K562 (cell line): Measurements from ENCODE around the gene TMEM127. TPM values are rescaled to one million over a fixed set of nuclear protein-coding genes. Genes with fewer than 3 reads are reported as not detected.

Experiments used
- ADNP ChIP-seq: fragments of 200-800 bp; sonication (Bioruptor generic); IDR thresholded peaks from 2 replicates; pipeline ENCODE4 v1.6.1; 2016; ENCODE audit warnings: missing genetic modification characterization, missing compliant biosample characterization
- BRD4 ChIP-seq: fragments of 200-600 bp; sonication (generic); IDR thresholded peaks from 2 replicates; pipeline ENCODE4 v1.6.1; 2017; ENCODE audit warnings: inconsistent platforms
- ETV1 ChIP-seq: fragments of 450-650 bp; conservative IDR thresholded peaks from 2 replicates; pipeline ENCODE4 v1.6.1; 2016; ENCODE audit warnings: missing genetic modification characterization, control low read depth, low read depth, missing compliant biosample characterization
- GATAD2A ChIP-seq: fragments of 450-650 bp; IDR thresholded peaks from 2 replicates; pipeline ENCODE4 v1.6.1; 2017
- MBD2 ChIP-seq: sonication (generic); IDR thresholded peaks from 2 replicates; pipeline ENCODE4 v1.6.1; 2016; ENCODE audit warnings: low read depth, borderline replicate concordance
- MTA3 ChIP-seq: fragments of 450-650 bp; formaldehyde crosslinking; IDR thresholded peaks from 2 replicates; pipeline ENCODE4 v1.6.1; 2017; ENCODE audit warnings: mild to moderate bottlenecking, borderline replicate concordance
- NEUROD1 ChIP-seq: fragments of 150-350 bp; IDR thresholded peaks from 2 replicates; pipeline ENCODE4 v1.6.1; 2014; ENCODE audit warnings: borderline replicate concordance, low read length, low read depth; ENCODE audit not compliant: partially characterized antibody
- NR2C2 ChIP-seq, 2 experiments: fragments of 200-800 bp in 1 of 2; sonication (Bioruptor generic) in 1 of 2; sonication (generic) in 1 of 2; formaldehyde crosslinking in 1 of 2; IDR thresholded peaks; 2 replicates each; pipeline versions ENCODE4 v1.6.1 to v1.8.0; 2016 to 2022; ENCODE audit warnings: mild to moderate bottlenecking in 1 of 2, missing compliant biosample characterization in 1 of 2, missing genetic modification characterization in 1 of 2, missing genetic modification reagents in 1 of 2
- RBBP5 ChIP-seq: fragments of 200-600 bp; sonication (generic); IDR thresholded peaks from 2 replicates; pipeline ENCODE4 v1.6.1; 2012; ENCODE audit warnings: borderline replicate concordance, mild to moderate bottlenecking, low read length, control low read depth, inconsistent platforms; ENCODE audit not compliant: insufficient read depth, poor library complexity, severe bottlenecking
- SUPT5H ChIP-seq: fragments of 450-650 bp; IDR thresholded peaks from 2 replicates; pipeline ENCODE4 v1.6.1; 2016
- TBL1XR1 ChIP-seq, 2 experiments: IDR thresholded peaks; 2 replicates each; pipeline ENCODE4 v1.6.1; 2012; ENCODE audit warnings: improper control_type of control experiment in 2 of 2, low read length in 2 of 2, mild to moderate bottlenecking in 1 of 2
- TBP ChIP-seq: optimal IDR thresholded peaks from 2 replicates; pipeline ENCODE3; 2011; ENCODE audit warnings: low read depth, low read length, improper control_type of control experiment
- ZFX ChIP-seq: sonication (generic); formaldehyde crosslinking; IDR thresholded peaks from 2 replicates; pipeline ENCODE4 v1.8.0; 2022; ENCODE audit warnings: mild to moderate bottlenecking, missing genetic modification reagents, moderate library complexity
- ZNF134 ChIP-seq: fragments of 250-450 bp; sonication (Bioruptor Pico); conservative IDR thresholded peaks from 2 replicates; pipeline ENCODE4 v1.4.0; 2020
- ZNF408 ChIP-seq: fragments of 250-450 bp; sonication (Bioruptor Pico); IDR thresholded peaks from 2 replicates; pipeline ENCODE4 v1.4.0; 2020; ENCODE audit warnings: low read depth, mild to moderate bottlenecking, moderate library complexity
- polyA plus RNA-seq, 8 experiments: library from polyadenylated mRNA; depleted of rRNA in 4 of 8; stranded (reverse) in 5 of 8; unstranded in 3 of 8; fragments of >200 nt; fragmentation: Nextera tagmentation in 2 of 8; fragmentation: Illumina TruSeq in 1 of 8; extraction: Ambion mirVana in 2 of 8; extraction: Trizol in 1 of 8; gene quantifications; 2 replicates each; pipeline versions ENCODE4 v1.2.1 to v1.2.3, GENCODE V29; 2011 to 2014; ENCODE audit warnings: inconsistent platforms in 1 of 8, missing spikeins in 1 of 8
- total RNA-seq, 7 experiments: library from RNA; depleted of rRNA in 6 of 7; stranded (reverse); fragments of >200 nt in 6 of 7; fragmentation: Illumina TruSeq in 2 of 7; extraction: Trizol in 2 of 7; gene quantifications; 2 replicates each; pipeline versions ENCODE4 v1.2.1 to v1.2.3, GENCODE V29; 2011 to 2021; ENCODE audit warnings: low replicate concordance in 1 of 7
- TF ChIP-seq, protein P1 (sequence below): fragments of 450-650 bp; IDR thresholded peaks from 2 replicates; pipeline ENCODE4 v1.7.1; 2018; ENCODE audit warnings: mild to moderate bottlenecking, low read depth; ENCODE audit not compliant: partially characterized antibody
- TF ChIP-seq, protein P2 (sequence below): sonication (generic); formaldehyde crosslinking; IDR thresholded peaks from 2 replicates; pipeline ENCODE4 v1.8.1; 2023; ENCODE audit warnings: mild to moderate bottlenecking, missing genetic modification reagents
- TF ChIP-seq, protein P3 (sequence below): sonication (generic); formaldehyde crosslinking; IDR thresholded peaks from 2 replicates; pipeline ENCODE4 v1.8.0; 2022; ENCODE audit warnings: mild to moderate bottlenecking, missing genetic modification reagents
- TF ChIP-seq, protein P4 (sequence below): fragments of 250-450 bp; sonication (Bioruptor Pico); IDR thresholded peaks from 2 replicates; pipeline ENCODE4 v1.5.0; 2020; ENCODE audit warnings: mild to moderate bottlenecking

Gene TMEM127
- total and polyA plus RNA-seq, 9 of the 15 experiments (the other 6 are each of a cell fraction or from before 2014, with no cell fraction given): 1.7 to 20.0 (median 9.9) TPM

DNA sequence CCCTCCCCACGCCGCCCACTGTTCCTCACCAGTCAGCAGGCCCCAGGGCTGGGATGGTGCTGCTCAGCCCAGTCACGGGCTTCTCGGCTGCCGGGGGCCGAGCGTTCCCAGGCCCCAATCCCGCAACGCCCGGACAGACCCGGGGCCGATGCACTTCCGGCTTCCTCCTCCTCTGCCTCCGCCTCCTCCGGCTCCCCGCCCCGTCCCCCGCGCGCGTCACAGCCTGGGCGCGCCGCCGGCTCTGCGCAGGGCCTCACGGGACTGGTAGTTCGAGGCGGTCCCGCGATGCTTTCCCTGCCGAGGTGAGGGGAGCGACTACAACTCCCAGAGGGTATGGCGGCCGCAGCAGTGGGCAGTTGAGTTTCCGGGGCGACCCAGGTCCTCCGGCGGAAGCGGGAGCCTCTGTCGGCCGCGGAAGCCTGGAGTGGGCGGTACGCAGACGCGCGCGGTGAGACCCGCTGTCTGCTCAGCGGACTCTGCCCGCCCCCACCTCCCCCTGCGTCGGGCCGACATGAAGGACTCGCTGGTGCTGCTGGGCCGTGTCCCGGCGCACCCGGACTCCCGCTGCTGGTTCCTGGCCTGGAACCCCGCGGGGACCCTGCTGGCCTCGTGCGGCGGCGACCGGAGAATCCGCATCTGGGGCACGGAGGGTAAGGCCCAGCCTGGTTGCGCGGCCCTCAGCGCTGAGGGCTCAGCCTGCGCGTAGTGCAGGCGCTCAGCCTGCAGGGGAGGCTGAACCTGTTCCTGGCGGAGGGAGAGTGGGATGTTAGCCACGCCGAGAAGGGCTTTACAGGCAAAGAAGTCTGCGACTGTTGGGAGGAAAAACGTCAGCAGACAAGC is at the start of gene TMEM127, which contains the start of gene CIAO1 (continued):
- peak; percentile 73 for TF ChIP-seq ETV1 (tag)
- no peak for TF ChIP-seq ADNP (tag)
- TF ChIP-seq, protein P1, sequence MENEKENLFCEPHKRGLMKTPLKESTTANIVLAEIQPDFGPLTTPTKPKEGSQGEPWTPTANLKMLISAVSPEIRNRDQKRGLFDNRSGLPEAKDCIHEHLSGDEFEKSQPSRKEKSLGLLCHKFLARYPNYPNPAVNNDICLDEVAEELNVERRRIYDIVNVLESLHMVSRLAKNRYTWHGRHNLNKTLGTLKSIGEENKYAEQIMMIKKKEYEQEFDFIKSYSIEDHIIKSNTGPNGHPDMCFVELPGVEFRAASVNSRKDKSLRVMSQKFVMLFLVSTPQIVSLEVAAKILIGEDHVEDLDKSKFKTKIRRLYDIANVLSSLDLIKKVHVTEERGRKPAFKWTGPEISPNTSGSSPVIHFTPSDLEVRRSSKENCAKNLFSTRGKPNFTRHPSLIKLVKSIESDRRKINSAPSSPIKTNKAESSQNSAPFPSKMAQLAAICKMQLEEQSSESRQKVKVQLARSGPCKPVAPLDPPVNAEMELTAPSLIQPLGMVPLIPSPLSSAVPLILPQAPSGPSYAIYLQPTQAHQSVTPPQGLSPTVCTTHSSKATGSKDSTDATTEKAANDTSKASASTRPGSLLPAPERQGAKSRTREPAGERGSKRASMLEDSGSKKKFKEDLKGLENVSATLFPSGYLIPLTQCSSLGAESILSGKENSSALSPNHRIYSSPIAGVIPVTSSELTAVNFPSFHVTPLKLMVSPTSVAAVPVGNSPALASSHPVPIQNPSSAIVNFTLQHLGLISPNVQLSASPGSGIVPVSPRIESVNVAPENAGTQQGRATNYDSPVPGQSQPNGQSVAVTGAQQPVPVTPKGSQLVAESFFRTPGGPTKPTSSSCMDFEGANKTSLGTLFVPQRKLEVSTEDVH: peak; percentile 85
- peak; percentile 93 for TF ChIP-seq ZFX
- TF ChIP-seq RBBP5: peak; percentile 54
- TF ChIP-seq NR2C2 (CRISPR knock-in tag; IDR thresholded peaks at IDR 0.05): peak; percentile 97
- peak; percentile 99 for TF ChIP-seq NR2C2 (tag; IDR thresholded peaks at IDR 0.05)
- no peak for TF ChIP-seq ZNF408 (CRISPR knock-in tag)
- TF ChIP-seq, protein P2, sequence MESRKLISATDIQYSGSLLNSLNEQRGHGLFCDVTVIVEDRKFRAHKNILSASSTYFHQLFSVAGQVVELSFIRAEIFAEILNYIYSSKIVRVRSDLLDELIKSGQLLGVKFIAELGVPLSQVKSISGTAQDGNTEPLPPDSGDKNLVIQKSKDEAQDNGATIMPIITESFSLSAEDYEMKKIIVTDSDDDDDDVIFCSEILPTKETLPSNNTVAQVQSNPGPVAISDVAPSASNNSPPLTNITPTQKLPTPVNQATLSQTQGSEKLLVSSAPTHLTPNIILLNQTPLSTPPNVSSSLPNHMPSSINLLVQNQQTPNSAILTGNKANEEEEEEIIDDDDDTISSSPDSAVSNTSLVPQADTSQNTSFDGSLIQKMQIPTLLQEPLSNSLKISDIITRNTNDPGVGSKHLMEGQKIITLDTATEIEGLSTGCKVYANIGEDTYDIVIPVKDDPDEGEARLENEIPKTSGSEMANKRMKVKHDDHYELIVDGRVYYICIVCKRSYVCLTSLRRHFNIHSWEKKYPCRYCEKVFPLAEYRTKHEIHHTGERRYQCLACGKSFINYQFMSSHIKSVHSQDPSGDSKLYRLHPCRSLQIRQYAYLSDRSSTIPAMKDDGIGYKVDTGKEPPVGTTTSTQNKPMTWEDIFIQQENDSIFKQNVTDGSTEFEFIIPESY (CRISPR knock-in tag): peak; percentile 41; the same call in 1 of the 2 replicates
- peak; percentile 86 for TF ChIP-seq SUPT5H
- TF ChIP-seq TBL1XR1 (IDR thresholded peaks at IDR 0.05; ENCODE audit: low read length in 2 of 2): peak in 1 of 2 experiments; percentile 54; a peak in 1 of 4 replicates
- TF ChIP-seq BRD4: no peak
- TF ChIP-seq, protein P3, sequence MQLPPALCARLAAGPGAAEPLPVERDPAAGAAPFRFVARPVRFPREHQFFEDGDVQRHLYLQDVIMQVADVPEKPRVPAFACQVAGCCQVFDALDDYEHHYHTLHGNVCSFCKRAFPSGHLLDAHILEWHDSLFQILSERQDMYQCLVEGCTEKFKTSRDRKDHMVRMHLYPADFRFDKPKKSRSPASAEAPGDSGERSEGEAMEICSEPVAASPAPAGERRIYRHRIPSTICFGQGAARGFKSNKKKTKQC (CRISPR knock-in tag): peak; percentile 93; the same call in 1 of the 2 replicates
- TF ChIP-seq ZNF134: no peak
- no peak for TF ChIP-seq GATAD2A
- TF ChIP-seq MTA3: peak; percentile 65
- TF ChIP-seq, protein P4, sequence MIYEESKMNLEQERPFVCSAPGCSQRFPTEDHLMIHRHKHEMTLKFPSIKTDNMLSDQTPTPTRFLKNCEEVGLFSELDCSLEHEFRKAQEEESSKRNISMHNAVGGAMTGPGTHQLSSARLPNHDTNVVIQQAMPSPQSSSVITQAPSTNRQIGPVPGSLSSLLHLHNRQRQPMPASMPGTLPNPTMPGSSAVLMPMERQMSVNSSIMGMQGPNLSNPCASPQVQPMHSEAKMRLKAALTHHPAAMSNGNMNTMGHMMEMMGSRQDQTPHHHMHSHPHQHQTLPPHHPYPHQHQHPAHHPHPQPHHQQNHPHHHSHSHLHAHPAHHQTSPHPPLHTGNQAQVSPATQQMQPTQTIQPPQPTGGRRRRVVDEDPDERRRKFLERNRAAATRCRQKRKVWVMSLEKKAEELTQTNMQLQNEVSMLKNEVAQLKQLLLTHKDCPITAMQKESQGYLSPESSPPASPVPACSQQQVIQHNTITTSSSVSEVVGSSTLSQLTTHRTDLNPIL (CRISPR knock-in tag): no peak
- TF ChIP-seq TBP: peak; percentile 68
- peak; percentile 84; the same call in 1 of the 2 replicates for TF ChIP-seq MBD2
- TF ChIP-seq NEUROD1: peak; percentile 43
